ENCODE data around the gene RDH11.
"Not testable (repeated sequence)": the region's sequence is repeated elsewhere in the genome, so short reads cannot be mapped to it uniquely, and the experiment has no call there.

The RDH11 gene

DNA sequence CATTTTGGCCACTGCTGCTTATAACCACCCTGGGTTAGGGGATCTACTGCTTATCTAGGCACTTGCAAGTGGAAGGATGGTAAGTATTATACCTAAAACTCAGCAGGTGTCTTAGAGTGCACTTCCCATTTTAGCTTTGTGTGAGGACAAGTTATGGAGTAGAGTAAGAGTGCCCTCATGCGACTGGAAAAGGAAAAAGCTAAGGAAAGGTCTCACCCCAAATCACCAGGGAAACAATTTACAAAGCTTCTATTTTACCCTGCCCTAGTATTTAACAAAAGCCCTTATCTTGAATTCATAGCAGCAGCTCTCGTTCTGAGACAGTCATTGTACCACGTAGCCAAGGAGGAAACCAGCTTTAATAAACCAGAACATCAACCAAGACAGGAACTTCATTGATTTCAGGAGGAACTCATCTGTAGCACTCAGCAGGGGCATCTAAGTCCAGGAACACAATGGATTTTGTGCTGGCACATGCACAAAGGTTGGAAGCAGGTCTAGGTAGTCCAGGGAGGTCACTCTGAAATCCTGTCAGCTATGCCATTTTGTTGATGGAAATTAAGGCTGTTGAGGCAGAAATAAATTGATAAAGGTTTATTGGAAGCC is 9.0 kb upstream of the RDH11 start:
- peak in 1 of 2 donors; percentile 33 for DNase-seq (ENCODE audit: low read depth in 1 of 2, low spot score in 1 of 2)

DNA sequence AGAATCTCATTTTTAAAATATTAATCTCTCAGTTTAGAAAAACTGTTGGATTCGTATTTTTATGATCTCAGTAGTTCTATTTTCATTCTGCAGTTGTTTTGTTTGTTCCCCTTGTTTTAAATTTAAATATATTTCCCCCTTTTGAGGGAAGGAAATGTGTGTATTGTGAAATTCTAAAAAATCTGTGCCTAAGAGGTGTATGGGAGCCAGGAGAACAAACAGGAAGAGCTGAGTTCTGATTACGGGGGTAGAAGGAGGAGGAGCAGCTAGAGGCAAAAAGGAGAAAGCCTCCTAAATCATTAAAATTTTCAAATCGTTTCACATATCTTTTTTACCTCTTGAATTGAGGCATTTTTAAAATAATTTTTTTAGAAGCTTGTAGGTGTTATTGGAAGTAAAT is 8.4 kb upstream of the RDH11 start:
- no peak for DNase-seq (ENCODE audit: low read depth in 1 of 2, low spot score in 1 of 2)

DNA sequence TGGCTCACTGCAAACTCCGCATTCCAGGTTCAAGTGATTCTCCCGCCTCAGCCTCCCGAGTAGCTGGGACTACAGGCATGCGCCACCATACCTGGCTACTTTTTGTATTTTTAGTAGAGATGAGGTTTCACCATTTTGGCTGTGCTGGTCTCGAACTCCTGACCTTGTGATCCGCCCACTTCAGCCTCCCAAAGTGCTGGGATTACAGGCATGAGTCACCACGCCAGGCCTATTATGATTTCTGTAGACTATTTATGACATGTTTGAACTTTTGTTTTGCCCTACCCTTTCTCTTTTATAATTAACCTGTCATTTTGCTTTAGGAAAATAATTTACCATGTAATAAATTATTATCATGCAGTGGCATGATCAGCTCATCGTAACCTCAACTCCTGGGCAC is 5.9 kb upstream of the RDH11 start, which contains the start of gene RDH12:
TSS of gene RDH12 (plus strand) at position 395 of the 400 bp plus-strand sequence. CDS start 20,757 bp downstream, outside the sequence.
- not testable (repeated sequence) for DNase-seq (ENCODE audit: low read depth in 1 of 2, low spot score in 1 of 2)

DNA sequence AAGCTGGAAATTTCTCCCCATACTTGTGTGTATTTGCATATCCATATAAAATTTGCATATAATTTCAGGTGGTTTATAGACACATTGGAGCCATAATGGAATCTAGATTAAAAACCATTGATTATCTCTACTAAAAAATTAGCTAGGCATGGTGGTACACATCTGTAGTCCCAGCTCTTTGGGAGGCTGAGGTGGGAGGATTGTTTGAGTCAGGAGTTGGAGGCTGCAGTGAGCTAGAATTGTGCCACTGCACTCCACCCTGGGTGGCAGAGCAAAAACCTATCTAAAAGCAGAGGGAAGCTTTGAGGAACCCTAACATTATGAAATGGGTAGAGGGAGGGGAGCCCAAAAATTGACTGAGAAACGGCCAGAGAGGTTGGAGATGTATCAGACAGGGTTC is 2.6 kb upstream of the RDH11 start:
- no peak for DNase-seq (ENCODE audit: low read depth in 1 of 2, low spot score in 1 of 2)

DNA sequence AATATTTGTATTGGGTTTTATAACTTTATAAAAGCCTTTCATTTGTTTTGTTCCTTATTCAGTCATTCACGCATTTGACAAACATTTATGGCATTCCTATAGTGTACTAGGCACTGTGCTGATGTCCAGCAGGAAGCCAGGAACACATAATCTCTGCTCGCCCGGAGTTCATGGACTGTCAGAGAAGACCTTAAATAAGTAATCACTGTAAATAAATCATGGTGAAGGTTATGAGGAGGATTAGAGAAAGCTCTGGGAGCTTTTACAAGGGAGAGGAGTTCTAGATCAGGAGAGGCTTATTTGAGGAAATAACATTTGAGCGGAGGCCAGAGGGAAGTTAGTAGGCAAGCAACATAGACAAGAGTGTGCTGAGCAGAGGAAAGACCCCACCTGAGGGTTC is 1.4 kb upstream of the RDH11 start:
- DNase-seq (ENCODE audit: low read depth in 1 of 2, low spot score in 1 of 2), result no peak

DNA sequence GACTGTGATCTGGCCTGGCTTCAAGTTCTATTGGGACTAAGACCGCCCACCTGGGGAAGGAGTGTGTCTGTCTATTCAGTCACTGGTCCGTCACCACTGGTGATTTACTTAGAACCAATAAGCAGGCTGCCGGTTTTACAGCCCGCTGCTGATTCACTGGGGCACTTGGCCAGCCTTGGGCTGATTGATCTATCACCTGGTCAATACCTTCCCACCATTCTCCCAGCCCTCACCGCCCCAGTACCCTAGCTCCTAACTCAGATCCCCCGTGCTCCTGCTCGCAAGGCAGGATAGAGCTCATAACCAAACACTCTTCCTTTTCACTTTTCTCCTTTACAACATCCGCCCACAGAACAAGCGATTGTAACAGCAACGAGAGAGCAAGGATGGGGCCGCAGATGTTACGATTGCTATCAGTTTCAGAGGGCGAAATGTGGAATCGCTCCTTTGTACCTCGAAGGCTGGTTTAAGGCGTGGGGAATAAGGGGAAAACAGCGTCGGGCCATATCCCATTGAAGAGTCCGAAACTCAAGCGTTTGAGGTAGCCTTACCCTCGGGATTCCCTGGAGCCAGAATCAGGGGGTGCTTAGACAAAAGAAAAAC is 672 bp downstream of the RDH11 start:
- peak; percentile 35 to 70 for DNase-seq (ENCODE audit: low read depth in 1 of 2, low spot score in 1 of 2)

DNA sequence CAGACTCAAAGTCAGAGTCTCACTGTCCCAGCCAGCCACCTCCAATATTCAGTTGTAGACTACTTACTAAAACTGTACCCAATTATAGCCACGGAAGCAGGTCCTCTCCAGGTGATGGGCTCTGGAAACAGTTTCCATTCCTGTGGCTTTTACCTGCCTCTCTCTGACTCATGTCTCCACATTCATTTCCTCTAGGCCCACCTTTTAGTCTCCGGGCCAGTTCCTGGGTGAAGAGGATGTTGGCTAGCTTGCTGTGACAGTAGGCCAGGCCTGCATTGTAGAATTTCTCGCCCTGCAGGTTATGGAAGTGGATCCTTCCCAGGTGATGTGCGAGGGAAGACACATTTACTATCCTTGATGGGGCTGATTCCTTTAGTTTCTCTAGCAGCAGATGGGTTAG is 5.6 kb downstream of the RDH11 start:
- no peak for DNase-seq (ENCODE audit: low read depth in 1 of 2, low spot score in 1 of 2)

DNA sequence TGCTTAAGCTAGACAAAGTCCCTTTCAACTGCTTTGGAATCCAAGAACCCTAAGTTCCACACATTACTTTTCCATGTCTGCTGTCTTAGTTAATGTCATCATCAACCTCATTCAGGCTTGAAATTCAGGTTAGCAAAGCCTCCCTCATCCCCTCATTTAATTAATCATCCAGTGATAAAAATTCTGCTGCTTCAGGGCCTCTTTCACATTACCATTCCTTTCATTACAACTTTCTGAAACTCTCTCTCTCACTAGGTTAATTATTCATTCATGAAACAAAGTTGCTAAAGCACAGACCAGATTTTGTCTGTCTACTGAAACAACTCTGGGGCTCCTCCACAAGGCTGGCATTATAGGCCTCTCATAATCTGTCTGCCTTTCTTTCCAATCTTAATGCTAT is 11.7 kb downstream of the RDH11 start:
- DNase-seq (ENCODE audit: low read depth in 1 of 2, low spot score in 1 of 2), result no peak

DNA sequence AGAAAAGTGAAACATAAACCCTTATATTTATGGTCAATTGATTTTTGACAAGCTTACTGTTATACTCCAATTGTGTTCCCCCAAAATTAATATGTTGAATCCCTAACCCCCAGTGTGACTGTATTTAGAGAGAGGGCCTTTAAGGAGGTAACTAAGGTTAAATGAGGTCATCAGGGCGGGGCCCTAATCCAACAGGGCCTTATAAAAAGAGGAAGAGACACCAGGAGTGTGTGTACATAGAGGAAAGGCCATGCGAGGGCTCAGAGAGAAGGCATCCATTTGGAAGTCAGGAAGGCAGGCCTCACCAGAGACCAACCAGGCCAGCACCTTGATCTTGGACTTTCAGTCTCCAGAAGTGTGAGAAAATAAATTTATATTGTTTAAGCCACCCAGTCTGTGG is 14.6 kb downstream of the RDH11 start:
- DNase-seq (ENCODE audit: low read depth in 1 of 2, low spot score in 1 of 2), result no peak

DNA sequence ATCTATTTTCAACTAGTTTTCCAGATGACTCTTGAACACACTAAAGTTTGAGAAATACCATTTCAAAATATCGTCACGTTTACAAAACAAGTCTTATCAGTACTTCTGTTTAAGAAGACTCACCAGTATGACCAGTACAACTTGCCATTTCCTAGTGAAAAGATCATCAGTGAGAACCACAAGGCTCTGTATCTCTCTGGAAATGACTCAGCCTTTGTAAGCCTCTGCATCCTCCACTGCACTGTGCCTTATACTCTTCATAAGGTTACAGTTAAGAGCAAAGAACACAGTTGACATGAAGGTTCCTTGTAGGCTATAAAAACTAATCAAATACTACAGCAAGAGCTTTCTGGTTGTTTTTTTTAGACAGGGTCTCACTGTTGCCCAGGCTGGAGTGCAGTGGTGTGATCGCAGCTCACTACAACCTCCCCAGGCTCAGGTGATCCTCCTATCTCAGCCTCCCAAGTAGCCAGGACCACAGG is 15.4 kb downstream of the RDH11 start:
- no peak for DNase-seq (ENCODE audit: low read depth in 1 of 2, low spot score in 1 of 2)

DNA sequence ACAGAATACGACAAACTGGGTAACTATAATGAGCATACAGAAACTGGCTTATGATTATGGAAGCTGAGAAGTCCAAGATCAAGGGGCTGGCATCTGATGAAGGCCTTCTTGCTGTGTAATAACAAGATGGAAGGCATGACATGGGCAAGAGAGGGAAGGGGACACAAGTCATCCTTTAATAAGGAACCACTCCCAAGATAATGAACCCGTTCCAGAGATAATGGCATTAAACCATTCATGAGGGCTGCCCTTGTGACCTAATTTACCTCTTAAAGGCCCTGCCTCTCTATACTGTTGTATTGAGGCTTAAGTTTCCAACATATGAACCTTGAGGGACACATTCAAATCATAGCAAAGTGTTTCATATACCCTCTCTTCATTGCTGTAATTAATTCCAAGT is 16.6 kb downstream of the RDH11 start:
- DNase-seq (ENCODE audit: low read depth in 1 of 2, low spot score in 1 of 2), result no peak

DNA sequence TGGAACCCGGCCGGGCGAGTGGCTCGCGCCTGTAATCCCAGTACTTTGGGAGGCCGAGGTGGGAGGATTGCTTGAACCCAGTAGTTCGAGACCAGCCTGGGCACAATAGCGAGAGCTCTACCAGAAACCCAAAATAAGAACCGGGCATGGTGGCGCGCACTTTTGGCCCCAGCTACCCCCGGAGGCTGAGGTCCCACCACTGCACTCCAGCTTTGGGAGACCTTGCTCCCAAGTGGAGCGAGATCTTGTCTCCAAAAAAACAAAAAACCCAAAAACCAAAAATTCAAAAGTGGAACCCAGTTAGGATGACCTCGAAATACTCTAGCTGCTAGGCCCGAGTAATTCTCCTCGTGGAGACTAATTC is 20.4 kb downstream of the RDH11 start:
- DNase-seq (ENCODE audit: low read depth in 1 of 2, low spot score in 1 of 2), result no peak

DNA sequence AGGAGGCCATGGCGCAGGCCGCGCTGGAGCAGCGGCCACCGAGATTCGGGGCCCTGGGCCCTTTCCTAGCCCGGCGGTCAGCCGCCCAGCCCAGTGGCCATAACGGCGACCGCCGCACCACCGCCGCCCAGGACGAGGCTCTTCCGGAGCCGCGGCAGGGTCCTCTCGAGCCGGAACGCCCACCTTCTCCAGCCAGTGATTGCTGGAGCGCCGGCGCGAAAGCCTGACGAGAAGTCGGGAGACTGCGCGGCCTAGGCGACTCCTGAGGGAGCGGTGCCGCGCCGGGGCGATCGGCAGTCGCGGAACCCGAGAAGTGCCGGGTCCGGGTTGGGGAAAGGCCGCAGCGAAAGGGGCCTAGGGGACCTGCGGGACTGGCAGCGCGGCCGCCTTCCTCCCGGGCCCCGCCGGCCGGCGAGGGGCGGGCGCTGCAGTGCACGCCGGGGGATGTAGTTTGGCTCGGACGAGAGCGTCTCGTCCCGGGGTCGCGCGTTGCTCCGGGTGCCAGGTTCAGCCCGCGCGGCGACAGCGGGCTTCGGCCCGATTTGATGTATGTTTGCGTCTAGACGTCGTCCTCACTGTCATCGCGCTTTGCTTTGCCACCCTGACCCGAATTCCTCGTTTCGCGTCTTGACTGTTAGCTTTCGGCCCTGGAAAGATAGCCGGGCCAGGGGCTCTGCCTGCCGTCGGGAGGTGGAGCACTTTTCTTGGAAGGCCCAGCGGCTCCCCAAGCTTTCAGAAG is 20.9 kb downstream of the RDH11 start, which contains the start of gene VTI1B:
TSS of gene VTI1B (minus strand) at position 153 of the 739 bp plus-strand sequence. CDS start at position 10, 143 bp downstream.
- DNase-seq (ENCODE audit: low read depth in 1 of 2, low spot score in 1 of 2), result peak; percentile 62 to 70

DNA sequence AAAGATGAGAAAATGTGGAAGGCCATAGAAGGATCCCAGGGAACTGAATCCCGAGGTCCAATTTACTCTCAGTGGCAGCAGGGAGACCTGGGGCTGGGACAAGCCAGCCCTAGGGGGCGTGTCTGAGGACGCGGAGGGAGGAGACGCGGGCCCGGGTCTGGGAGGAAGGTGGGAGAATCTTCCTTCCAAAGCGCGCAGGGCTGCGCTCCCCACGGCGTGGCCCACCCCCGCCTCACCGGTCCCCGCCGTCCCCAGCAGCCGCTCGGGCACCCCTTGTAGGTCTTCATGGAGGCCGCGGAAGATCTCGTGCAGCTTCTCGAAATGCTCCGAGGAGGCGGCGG is 21.5 kb downstream of the RDH11 start:
- peak in 1 of 2 donors; percentile 41 for DNase-seq (ENCODE audit: low read depth in 1 of 2, low spot score in 1 of 2)

DNA sequence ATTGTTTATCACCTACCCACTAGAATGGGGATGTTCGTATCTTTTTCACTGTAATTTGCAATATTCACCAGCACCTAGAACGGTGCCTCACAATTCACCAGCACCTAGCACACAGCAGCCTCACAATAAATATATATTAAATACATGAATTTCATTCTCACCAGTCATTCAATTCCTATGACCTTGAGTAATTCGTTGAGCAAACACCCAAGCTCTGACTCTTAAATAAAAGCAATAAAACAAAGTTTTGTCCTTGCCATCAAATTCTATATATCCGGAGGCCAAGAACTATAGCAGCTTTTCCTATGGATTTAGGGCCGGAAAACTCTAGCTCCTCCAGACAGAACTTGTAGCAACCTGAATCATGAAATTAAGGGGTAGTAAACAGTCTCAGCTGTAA is 22.1 kb downstream of the RDH11 start:
- DNase-seq (ENCODE audit: low read depth in 1 of 2, low spot score in 1 of 2), result no peak

DNA sequence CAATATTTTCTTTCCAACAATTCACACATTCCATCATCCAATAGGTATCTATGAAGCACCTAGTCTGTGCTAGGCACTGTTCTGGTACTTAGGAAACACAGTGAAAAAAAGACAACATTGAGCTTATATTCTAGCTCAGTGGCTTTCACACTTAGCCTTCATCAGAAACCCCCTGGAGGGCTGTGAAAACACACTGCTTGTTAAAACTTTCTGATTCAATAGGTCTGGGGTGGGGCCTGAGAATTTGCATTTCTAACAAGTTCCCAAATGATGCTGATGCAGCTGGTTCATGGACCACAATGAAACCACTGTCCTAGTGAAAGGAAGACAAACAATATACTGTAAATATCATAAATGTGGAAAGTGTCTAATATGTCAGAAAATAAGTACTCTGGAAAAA is 27.0 kb downstream of the RDH11 start:
- DNase-seq (ENCODE audit: low read depth in 1 of 2, low spot score in 1 of 2), result no peak

DNA sequence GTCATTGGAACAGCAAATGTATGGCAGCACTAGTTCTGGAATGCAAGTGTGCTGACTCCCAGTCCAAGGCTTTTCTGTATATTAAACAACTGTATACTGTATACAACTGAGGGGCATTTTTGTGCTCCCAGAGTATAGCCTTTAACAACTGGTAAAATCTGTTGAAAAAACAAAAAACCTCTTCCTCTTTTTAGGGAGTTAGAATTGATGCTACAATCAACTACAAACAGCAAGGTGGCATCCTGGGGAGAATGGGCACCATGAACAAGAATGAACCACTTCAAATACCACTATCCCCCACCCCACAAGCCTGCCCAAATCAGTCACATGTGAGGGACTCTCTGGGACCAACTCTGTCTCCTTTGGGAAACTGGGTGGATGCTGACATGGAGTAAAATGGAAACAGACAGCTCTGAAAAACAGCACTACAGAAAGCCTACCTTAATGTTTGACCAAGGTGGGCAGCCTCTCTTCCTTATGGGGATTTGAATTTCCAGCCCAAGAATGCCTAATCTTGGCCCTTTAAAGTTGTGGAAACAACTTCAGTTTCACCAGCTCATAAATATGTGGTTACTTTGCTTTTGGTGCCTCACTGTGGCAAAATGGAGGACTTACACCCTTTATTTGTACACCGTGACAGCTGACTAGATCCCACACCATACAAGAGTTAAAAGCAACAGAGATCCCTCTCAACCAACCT is 28.7 kb downstream of the RDH11 start:
- peak in 1 of 2 donors; percentile 40 for DNase-seq (ENCODE audit: low read depth in 1 of 2, low spot score in 1 of 2)

DNA sequence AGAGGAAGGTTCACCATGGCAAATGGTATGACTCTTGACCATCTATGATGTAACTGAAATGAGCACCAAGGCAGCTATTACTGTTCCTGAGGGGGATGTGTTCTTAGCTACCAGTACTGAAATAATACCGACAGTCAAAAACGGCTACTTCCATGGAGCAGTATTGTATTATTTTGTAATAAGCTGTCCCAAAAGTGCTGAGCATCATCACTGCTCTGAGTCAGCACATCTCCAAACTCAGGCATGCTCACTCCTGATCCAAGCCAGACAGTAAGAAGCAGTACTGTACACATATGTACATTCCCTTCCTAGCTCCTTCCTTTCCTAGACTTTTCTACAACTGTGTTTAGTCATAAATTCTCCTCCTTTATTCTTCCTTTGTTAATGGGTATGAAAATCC is 29.7 kb downstream of the RDH11 start:
- DNase-seq (ENCODE audit: low read depth in 1 of 2, low spot score in 1 of 2), result no peak

DNA sequence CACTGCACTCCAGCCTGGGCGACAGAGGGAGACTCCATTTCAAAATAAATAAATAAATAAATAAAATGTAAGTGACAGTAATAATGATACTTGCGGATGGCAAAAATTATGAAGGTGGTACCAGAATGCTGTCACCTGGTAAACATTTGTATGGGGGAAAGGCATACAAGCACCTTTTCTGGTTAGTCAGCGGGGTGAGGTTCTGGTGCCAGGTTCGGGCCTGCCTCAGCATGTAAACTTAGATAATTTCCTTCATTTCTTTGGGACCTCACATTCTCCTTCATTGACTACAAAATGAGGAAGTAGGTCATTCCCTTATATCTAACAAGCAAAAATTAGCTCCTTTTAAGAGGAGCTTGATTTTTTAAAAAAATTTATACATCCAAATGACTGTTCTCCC is 31.9 kb downstream of the RDH11 start:
- DNase-seq (ENCODE audit: low read depth in 1 of 2, low spot score in 1 of 2), result no peak

DNA sequence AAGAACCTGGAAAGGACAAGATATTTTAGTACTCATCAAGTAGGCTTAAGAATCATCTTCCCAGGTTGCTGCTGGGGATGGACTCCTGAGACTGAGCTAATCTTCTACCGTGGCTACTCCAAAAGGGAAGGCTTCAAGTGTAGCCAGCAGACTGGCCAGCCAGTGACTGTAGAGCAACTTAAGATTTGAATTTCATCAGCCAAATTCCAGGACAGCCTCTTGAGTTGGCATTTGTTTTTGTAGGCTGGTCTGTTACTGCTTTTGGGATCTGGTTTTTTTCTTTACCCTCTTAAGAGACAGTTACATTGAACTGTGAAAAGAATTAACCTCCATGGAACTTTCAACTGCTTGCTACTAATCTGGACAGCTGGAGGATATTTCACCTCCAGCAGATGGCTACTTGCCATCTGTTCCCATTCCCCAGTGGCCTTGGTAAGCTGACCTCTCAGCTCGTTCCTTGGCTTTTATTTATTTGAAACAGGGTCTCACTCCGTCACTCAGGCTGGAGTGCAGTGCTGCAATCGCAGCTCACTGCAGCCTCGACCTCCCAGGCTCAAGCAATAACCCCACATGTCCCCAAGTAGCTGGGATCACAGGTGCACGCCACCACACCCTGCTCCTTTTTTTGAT is 41.8 kb downstream of the RDH11 start:
- no peak for DNase-seq (ENCODE audit: low read depth in 1 of 2, low spot score in 1 of 2)

DNA sequence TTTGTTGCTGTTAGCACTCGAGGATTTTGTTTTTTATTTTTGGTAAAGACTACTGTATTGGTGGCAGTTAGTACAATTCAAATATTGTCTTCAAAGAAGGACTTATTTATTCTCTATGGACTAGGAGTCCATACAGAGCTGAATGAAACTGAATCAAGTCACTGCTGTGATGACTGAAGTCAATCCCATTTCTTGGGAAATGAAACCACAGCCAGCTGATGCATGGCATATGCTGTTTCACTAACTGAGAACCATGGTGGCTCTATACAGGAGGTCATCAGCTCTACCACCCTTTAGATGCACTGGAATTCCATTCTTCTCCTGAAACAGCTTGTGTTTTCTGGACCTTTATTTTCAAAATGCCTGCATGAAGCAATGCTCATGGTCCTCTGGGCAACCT is 43.4 kb downstream of the RDH11 start:
- no peak for DNase-seq (ENCODE audit: low read depth in 1 of 2, low spot score in 1 of 2)
